ENCODE measurements around the gene ARSB.
"Not testable (repeated sequence)": the region's sequence is repeated elsewhere in the genome, so short reads cannot be mapped to it uniquely, and the experiment has no call there.

Gene ARSB

GRCh38 chr5:78734950-78735349 is 250.2 kb downstream of the ARSB start:
- H3K27ac ChIP-seq (ENCODE audit: low read depth, low read length) = no peak overlapping the region
- no peaks in the 10 kb centered on the region for H3K36me3 ChIP-seq (ENCODE audit: control insufficient read depth in 1 of 2, insufficient read depth in 2 of 2, low read length in 2 of 2)
- H3K27me3 ChIP-seq (ENCODE audit: insufficient read depth, low read length) = no peaks in the 10 kb centered on the region
- no peak overlapping the region for H2BK120ac ChIP-seq (ENCODE audit: insufficient read depth, low read length, poor library complexity)
- no peak overlapping the region for H3K4me3 ChIP-seq (ENCODE audit: low read depth, low read length)
- H3K4ac ChIP-seq (ENCODE audit: low read depth, low read length) = no peak overlapping the region
- no peak overlapping the region for H3K9ac ChIP-seq (ENCODE audit: low read length)
- no peak overlapping the region for H2AK5ac ChIP-seq (ENCODE audit: low read length)
- no peak overlapping the region for H2BK12ac ChIP-seq (ENCODE audit: low read length)
- no peak overlapping the region for H2BK5ac ChIP-seq (ENCODE audit: low read depth, low read length, poor library complexity)
- H3K79me1 ChIP-seq (ENCODE audit: low read length) = no peaks in the 10 kb centered on the region
- no CpG with 5 or more reads among the region's 2 CpGs for WGBS (ENCODE audit: extremely low coverage, insufficient coverage, insufficient read length)
- H3K18ac ChIP-seq (ENCODE audit: low read length) = no peak overlapping the region
- H4K12ac ChIP-seq (ENCODE audit: low read depth, low read length) = no peak overlapping the region
- no peak overlapping the region for H3K14ac ChIP-seq (ENCODE audit: low read length)
- peaks cover 0 to 2% of the 10 kb centered on the region in 2 experiments for H3K4me1 ChIP-seq (ENCODE audit: control insufficient read depth in 1 of 2, insufficient read depth in 2 of 2, low read length in 2 of 2)
- no peak overlapping the region for H4K91ac ChIP-seq (ENCODE audit: low read depth, low read length)
- no peaks in the 10 kb centered on the region for H3K79me2 ChIP-seq (ENCODE audit: control insufficient read depth, insufficient read depth, low read length, poor library complexity)
- no peak overlapping the region for H4K8ac ChIP-seq (ENCODE audit: low read depth, low read length)
- no peak overlapping the region for H3K4me2 ChIP-seq (ENCODE audit: low read length)
- H2AFZ ChIP-seq (ENCODE audit: insufficient read depth, low read length, poor library complexity) = no peak overlapping the region
- no peak overlapping the region for H3K23ac ChIP-seq (ENCODE audit: low read length)
- DNase-seq = no peak
- peaks cover 4% of the 10 kb centered on the region for H3K9me3 ChIP-seq (ENCODE audit: insufficient read depth, low read depth, low read length)

- Histone ChIP-seq H2AFZ (ENCODE audit: insufficient read depth, low read length, poor library complexity) (no peak overlapping the region), H2AK5ac (ENCODE audit: low read length) (no peak overlapping the region), H4K8ac (ENCODE audit: low read depth, low read length) (no peak overlapping the region), H4K12ac (ENCODE audit: low read depth, low read length) (no peak overlapping the region), H2BK5ac (ENCODE audit: low read depth, low read length, poor library complexity) (no peak overlapping the region), H3K23ac (ENCODE audit: low read length) (no peak overlapping the region), H2BK12ac (ENCODE audit: low read length) (no peak overlapping the region), H3K79me2 (ENCODE audit: control insufficient read depth, insufficient read depth, low read length, poor library complexity) (no peaks in the 10 kb centered on the region), H3K27ac (ENCODE audit: low read depth, low read length) (no peak overlapping the region), H3K9me3 (ENCODE audit: insufficient read depth, low read depth, low read length) (peaks cover 6% of the 10 kb centered on the region), H3K18ac (ENCODE audit: low read length) (no peak overlapping the region), H3K14ac (ENCODE audit: low read length) (no peak overlapping the region), H3K9ac (ENCODE audit: low read length) (no peak overlapping the region), H3K79me1 (ENCODE audit: low read length) (no peaks in the 10 kb centered on the region), H2BK120ac (ENCODE audit: insufficient read depth, low read length, poor library complexity) (no peak overlapping the region), H3K4ac (ENCODE audit: low read depth, low read length) (no peak overlapping the region), H3K36me3 (ENCODE audit: control insufficient read depth in 1 of 2, insufficient read depth in 2 of 2, low read length in 2 of 2) (no peaks in the 10 kb centered on the region), H3K4me2 (ENCODE audit: low read length) (no peak overlapping the region), H3K4me1 (ENCODE audit: control insufficient read depth in 1 of 2, insufficient read depth in 2 of 2, low read length in 2 of 2) (peaks cover 0 to 2% of the 10 kb centered on the region in 2 experiments), H4K91ac (ENCODE audit: low read depth, low read length) (no peak overlapping the region), H3K4me3 (ENCODE audit: low read depth, low read length) (no peak overlapping the region), H3K27me3 (ENCODE audit: insufficient read depth, low read length) (no peaks in the 10 kb centered on the region)
- no peak for DNase-seq
- WGBS (ENCODE audit: extremely low coverage, insufficient coverage, insufficient read length) = no CpG with 5 or more reads among the region's 4 CpGs
These were observed 250.8 kb downstream of the ARSB start for GRCh38 chr5:78734094-78734845.

GRCh38 chr5:78732721-78733120 is 252.4 kb downstream of the ARSB start:
- not testable (repeated sequence) for H2BK120ac ChIP-seq (ENCODE audit: insufficient read depth, low read length, poor library complexity); H3K4ac ChIP-seq (ENCODE audit: low read depth, low read length); H4K8ac ChIP-seq (ENCODE audit: low read depth, low read length); H3K4me2 ChIP-seq (ENCODE audit: low read length); H2AK5ac ChIP-seq (ENCODE audit: low read length); H3K4me1 ChIP-seq (ENCODE audit: control insufficient read depth in 1 of 2, insufficient read depth in 2 of 2, low read length in 2 of 2); H3K14ac ChIP-seq (ENCODE audit: low read length); H2AFZ ChIP-seq (ENCODE audit: insufficient read depth, low read length, poor library complexity); H3K9ac ChIP-seq (ENCODE audit: low read length); H3K36me3 ChIP-seq (ENCODE audit: control insufficient read depth in 1 of 2, insufficient read depth in 2 of 2, low read length in 2 of 2); H4K91ac ChIP-seq (ENCODE audit: low read depth, low read length); H3K79me1 ChIP-seq (ENCODE audit: low read length); H2BK5ac ChIP-seq (ENCODE audit: low read depth, low read length, poor library complexity); H3K9me3 ChIP-seq (ENCODE audit: insufficient read depth, low read depth, low read length); H2BK12ac ChIP-seq (ENCODE audit: low read length); H3K23ac ChIP-seq (ENCODE audit: low read length); H3K79me2 ChIP-seq (ENCODE audit: control insufficient read depth, insufficient read depth, low read length, poor library complexity); H3K27me3 ChIP-seq (ENCODE audit: insufficient read depth, low read length); DNase-seq; H4K12ac ChIP-seq (ENCODE audit: low read depth, low read length); H3K27ac ChIP-seq (ENCODE audit: low read depth, low read length); H3K18ac ChIP-seq (ENCODE audit: low read length); H3K4me3 ChIP-seq (ENCODE audit: low read depth, low read length)
- WGBS (ENCODE audit: extremely low coverage, insufficient coverage, insufficient read length) = no CpG with 5 or more reads among the region's 6 CpGs

- Histone ChIP-seq H2AFZ (ENCODE audit: insufficient read depth, low read length, poor library complexity) (no peak overlapping the region), H3K9me3 (ENCODE audit: insufficient read depth, low read depth, low read length) (peaks cover 6% of the 10 kb centered on the region), H3K23ac (ENCODE audit: low read length) (no peak overlapping the region), H3K4me2 (ENCODE audit: low read length) (no peak overlapping the region), H3K9ac (ENCODE audit: low read length) (no peak overlapping the region), H3K79me2 (ENCODE audit: control insufficient read depth, insufficient read depth, low read length, poor library complexity) (no peaks in the 10 kb centered on the region), H3K27ac (ENCODE audit: low read depth, low read length) (no peak overlapping the region), H3K14ac (ENCODE audit: low read length) (no peak overlapping the region), H3K27me3 (ENCODE audit: insufficient read depth, low read length) (no peaks in the 10 kb centered on the region), H3K4ac (ENCODE audit: low read depth, low read length) (no peak overlapping the region), H4K8ac (ENCODE audit: low read depth, low read length) (no peak overlapping the region), H2AK5ac (ENCODE audit: low read length) (no peak overlapping the region), H2BK12ac (ENCODE audit: low read length) (no peak overlapping the region), H4K91ac (ENCODE audit: low read depth, low read length) (no peak overlapping the region), H3K79me1 (ENCODE audit: low read length) (no peaks in the 10 kb centered on the region), H4K12ac (ENCODE audit: low read depth, low read length) (no peak overlapping the region), H2BK120ac (ENCODE audit: insufficient read depth, low read length, poor library complexity) (no peak overlapping the region), H3K4me1 (ENCODE audit: control insufficient read depth in 1 of 2, insufficient read depth in 2 of 2, low read length in 2 of 2) (peaks cover 0 to 2% of the 10 kb centered on the region in 2 experiments), H3K18ac (ENCODE audit: low read length) (no peak overlapping the region), H2BK5ac (ENCODE audit: low read depth, low read length, poor library complexity) (no peak overlapping the region), H3K36me3 (ENCODE audit: control insufficient read depth in 1 of 2, insufficient read depth in 2 of 2, low read length in 2 of 2) (no peaks in the 10 kb centered on the region), H3K4me3 (ENCODE audit: low read depth, low read length) (no peak overlapping the region)
- WGBS (ENCODE audit: extremely low coverage, insufficient coverage, insufficient read length) = no CpG with 5 or more reads among the region's 2 CpGs
- DNase-seq = peak; percentile 7 to 69
These were observed 253.2 kb downstream of the ARSB start for GRCh38 chr5:78731884-78732283.

Measured in trophoblast cell (in vitro differentiated cells and primary cell).